Thoracic aorta (tissue), 2 donors: ENCODE results near the gene PSORS1C2. TPM values are rescaled to one million over a fixed set of nuclear protein-coding genes. Genes with fewer than 3 reads are reported as not detected.
A peak's percentile ranks its signal among the peaks of the same experiment; 100 is the strongest.

Source experiments
- ATAC-seq: fragments of 150-250 bp; one replicate; pipeline ENCODE4 v1.8.0; 2017; ENCODE audit warnings: low read depth; ENCODE audit not compliant: insufficient number of reproducible peaks, low FRiP score
- DNase-seq: peaks from one replicate; pipeline ENCODE4 v3.0.0-alpha.2; 2020; ENCODE audit warnings: low spot score
- H3K27ac ChIP-seq, 2 donors: fragments of 200-600 bp; sonication (generic); 1 replicate in 1 of 2; 2 replicates in 1 of 2; pipeline ENCODE4 v1.5.1; 2016; ENCODE audit warnings: mild to moderate bottlenecking in 2 of 2, moderate library complexity in 2 of 2
- H3K27me3 ChIP-seq: fragments of 200-600 bp; sonication (generic); replicated peaks from 2 replicates; pipeline ENCODE4 v1.6.0; 2016; ENCODE audit warnings: mild to moderate bottlenecking; ENCODE audit not compliant: insufficient read depth
- H3K36me3 ChIP-seq: fragments of 200-600 bp; sonication (generic); one replicate; pipeline ENCODE4 v1.5.1; 2016
- H3K4me1 ChIP-seq, 2 donors: fragments of 200-600 bp; sonication (generic); 1 replicate in 1 of 2; 2 replicates in 1 of 2; pipeline versions ENCODE4 v1.5.1 to v1.6.0; 2016; ENCODE audit warnings: low read depth in 2 of 2, mild to moderate bottlenecking in 1 of 2; ENCODE audit not compliant: control insufficient read depth in 1 of 2
- H3K4me3 ChIP-seq: fragments of 200-600 bp; sonication (generic); 2 replicates; pipeline ENCODE4 v1.5.1; 2016; ENCODE audit warnings: mild to moderate bottlenecking
- H3K9me3 ChIP-seq: fragments of 200-600 bp; sonication (generic); 2 replicates; pipeline ENCODE4 v1.5.1; 2016
- total RNA-seq, 2 donors: library from RNA; depleted of rRNA; stranded (reverse); fragments of >200 nt; gene quantifications; one replicate each; pipeline versions ENCODE4 v1.1.0 to v1.2.3, GENCODE V29; 2016
- TF ChIP-seq, protein P1 (sequence below): fragments of 200-600 bp; sonication (generic); IDR thresholded peaks from one replicate; pipeline ENCODE4 v1.5.1; 2019; ENCODE audit warnings: antibody characterized with exemption

The PSORS1C2 gene
- total RNA-seq, 2 donors from 2014 or later, result not detected

DNA sequence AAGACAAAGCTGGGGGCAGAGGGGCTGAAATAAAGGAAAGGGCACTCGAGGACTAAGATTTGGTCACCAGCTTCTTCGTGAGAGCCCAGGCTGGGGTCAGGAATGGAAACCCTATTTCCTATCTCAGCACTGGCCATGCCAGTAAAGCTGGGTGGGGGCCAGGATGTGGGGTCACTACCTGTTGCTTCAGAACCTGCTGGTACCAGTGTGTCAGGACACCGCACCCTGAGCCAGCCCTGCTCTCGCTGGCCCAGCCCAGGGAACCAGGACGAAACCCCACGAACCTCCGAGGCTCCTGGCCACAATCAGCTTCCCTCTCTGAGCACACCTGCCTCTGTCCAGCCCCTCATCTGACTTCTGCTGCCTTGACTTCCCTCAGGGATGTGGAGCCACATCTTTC lies 20.7 kb downstream of the PSORS1C2 start:
- no peaks in the 10 kb centered on the region for H3K36me3 ChIP-seq
- no peak overlapping the region for H3K4me3 ChIP-seq
- DNase-seq, result no peak
- no peaks in the 10 kb centered on the region for H3K27me3 ChIP-seq
- no peaks in the 10 kb centered on the region for H3K9me3 ChIP-seq
- TF ChIP-seq, protein P1, sequence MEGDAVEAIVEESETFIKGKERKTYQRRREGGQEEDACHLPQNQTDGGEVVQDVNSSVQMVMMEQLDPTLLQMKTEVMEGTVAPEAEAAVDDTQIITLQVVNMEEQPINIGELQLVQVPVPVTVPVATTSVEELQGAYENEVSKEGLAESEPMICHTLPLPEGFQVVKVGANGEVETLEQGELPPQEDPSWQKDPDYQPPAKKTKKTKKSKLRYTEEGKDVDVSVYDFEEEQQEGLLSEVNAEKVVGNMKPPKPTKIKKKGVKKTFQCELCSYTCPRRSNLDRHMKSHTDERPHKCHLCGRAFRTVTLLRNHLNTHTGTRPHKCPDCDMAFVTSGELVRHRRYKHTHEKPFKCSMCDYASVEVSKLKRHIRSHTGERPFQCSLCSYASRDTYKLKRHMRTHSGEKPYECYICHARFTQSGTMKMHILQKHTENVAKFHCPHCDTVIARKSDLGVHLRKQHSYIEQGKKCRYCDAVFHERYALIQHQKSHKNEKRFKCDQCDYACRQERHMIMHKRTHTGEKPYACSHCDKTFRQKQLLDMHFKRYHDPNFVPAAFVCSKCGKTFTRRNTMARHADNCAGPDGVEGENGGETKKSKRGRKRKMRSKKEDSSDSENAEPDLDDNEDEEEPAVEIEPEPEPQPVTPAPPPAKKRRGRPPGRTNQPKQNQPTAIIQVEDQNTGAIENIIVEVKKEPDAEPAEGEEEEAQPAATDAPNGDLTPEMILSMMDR, result no peak
- no peak for ATAC-seq
- no peak overlapping the region for H3K27ac ChIP-seq
- peaks cover 14 to 48% of the 10 kb centered on the region in 2 donors for H3K4me1 ChIP-seq

DNA sequence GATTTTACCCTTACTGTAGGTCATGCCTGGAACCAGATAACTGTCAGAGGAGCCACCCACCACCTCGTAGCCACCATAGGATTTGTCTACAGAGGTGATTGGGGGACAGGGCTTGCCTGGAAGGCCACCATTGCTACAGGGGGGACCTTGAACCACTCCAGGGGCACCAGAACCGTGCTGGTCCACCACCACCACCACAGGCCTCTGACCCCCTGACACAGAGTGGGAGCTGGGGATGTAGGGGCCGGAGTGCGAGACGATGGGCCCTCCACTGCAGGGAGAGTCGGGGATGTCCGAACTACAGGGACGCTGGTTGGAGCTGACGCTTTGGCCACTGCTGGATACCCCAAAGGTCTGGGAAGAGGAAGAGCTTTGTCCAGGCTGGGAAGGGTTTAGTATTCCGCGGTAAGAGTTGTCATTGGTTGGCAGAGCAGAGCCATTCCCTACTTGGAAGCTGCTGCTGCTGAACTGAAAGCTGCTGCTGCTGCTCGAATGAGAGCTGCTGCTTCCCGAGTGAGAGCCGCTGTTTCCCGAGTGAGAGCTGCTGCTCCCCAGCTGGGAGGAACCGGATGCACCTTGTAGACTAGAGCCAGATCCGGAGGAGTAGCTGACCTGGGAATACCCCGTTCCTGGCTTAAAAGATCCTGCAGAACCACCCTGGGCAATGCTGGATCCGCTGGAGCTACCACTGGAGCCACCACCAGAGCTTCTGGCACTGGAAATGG lies 22.0 kb downstream of the PSORS1C2 start:
- Histone ChIP-seq H3K27ac (no peak overlapping the region), H3K9me3 (no peaks in the 10 kb centered on the region), H3K27me3 (no peaks in the 10 kb centered on the region), H3K4me3 (peak overlapping the region; percentile 24), H3K4me1 (peaks cover 6 to 37% of the 10 kb centered on the region in 2 donors), H3K36me3 (no peaks in the 10 kb centered on the region)
- TF ChIP-seq, protein P1, result no peak
- ATAC-seq (no peak), DNase-seq (no peak)

DNA sequence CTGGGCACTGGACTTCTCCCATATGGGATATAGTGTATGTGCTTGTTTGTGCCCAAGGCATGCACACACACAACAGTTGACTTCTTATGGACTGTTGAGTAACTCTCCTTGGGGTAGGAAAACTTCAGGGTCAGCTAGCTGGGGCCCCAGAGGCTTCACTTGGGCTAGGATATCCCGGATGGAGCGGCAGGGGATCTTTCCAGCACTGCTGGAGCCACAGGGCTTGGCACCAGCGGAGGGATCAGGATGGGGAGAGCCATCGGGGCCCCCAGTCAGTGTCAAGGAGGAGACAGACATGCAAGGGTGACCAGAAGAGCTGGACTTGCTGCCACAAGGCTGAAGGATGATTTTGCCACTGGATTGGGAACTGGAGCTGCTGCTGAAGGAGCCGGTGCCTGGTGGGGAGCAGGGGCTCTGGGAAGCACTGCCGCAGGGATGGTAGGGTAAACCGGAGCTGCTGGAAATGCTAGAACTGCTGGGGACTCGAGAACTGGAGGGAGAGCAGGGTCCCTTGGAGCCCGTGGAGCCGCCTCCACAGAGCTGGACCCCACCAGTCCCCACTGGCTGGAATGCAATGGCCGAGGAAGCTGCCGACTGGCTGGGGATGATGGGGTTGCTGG lies 22.8 kb downstream of the PSORS1C2 start:
- TF ChIP-seq, protein P1, result no peak
- no peaks in the 10 kb centered on the region for H3K36me3 ChIP-seq
- H3K9me3 ChIP-seq, result no peaks in the 10 kb centered on the region
- no peak overlapping the region for H3K4me3 ChIP-seq
- H3K4me1 ChIP-seq, result peaks cover 6 to 37% of the 10 kb centered on the region in 2 donors
- ATAC-seq (no peak), DNase-seq (no peak)
- no peaks in the 10 kb centered on the region for H3K27me3 ChIP-seq
- H3K27ac ChIP-seq, result no peak overlapping the region

DNA sequence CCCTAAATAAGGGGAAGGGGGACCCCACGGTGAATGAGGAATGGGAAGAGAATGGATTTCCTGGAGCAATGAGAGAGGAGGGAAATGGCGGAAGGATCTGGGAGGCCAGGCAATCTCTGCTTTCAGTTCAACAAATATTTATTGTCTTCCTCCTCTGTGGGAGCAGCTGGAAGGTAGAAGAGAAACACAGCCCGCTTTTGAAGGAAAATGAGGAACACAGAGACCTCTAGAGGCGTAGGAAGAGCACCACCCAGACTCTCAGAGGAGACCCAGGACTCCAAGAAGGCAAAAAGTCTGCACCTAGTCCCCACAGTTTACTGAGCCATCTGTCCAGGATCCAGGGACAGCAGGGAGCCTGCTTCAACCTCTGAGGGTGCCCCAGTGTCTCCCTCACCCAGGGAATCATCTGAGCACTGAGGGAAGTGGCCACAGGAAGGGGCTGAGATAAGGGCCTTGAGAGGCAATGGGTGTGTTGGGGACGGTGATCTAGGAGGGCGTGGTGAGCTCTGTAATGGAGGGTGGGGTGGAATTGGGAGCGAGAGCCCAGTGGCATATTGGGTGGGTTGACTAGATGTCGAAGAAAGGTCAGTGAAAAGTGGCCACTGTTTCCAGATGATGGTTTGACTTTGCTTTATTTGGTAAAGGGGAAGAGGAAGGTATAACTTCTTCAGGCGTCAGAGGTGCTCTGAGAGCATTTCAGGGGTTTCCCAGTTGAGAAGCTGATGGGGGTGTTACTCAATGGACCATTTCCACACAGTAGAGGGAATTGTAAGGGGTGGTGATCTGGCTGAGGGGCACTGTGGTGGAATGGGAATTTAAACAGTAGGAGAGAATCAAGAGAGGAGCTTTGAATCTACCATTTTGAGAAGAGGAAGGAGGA lies 23.7 kb downstream of the PSORS1C2 start:
- peak overlapping the region; percentile 60 for H3K4me3 ChIP-seq

More for the DNA sequence above, 23.7 kb downstream of the PSORS1C2 start:
- TF ChIP-seq, protein P1, result no peak
- ATAC-seq (no peak), DNase-seq (no peak)
- Histone ChIP-seq H3K4me1 (peaks cover 6 to 37% of the 10 kb centered on the region in 2 donors), H3K27ac (peak overlapping the region; percentile 63 to 74), H3K9me3 (no peaks in the 10 kb centered on the region), H3K36me3 (no peaks in the 10 kb centered on the region), H3K27me3 (no peaks in the 10 kb centered on the region)
